Dermis blood vessel endothelial cell (primary cell): Measurements from ENCODE around the gene MIB1. TPM values are rescaled to one million over a fixed set of nuclear protein-coding genes. Genes with fewer than 3 reads are reported as not detected.

Experiments
- DNase-seq: peaks from one replicate; pipeline ENCODE4 v3.0.0; 2010
- total RNA-seq: library from RNA; depleted of rRNA; stranded (reverse); fragments of >200 nt; gene quantifications from 2 replicates; pipeline ENCODE4 v1.2.3, GENCODE V29; 2014

The MIB1 gene
- total RNA-seq, 1 donor from 2014 or later = 73.2 TPM

- DNase-seq = no peak
Measured at GRCh38 chr18:21896732-21897336, 156.2 kb downstream of the MIB1 start.

GRCh38 chr18:21897811-21898210, 157.2 kb downstream of the MIB1 start:
- peak; percentile 66 for DNase-seq

- no peak for DNase-seq
Measured at GRCh38 chr18:21900605-21901352, 160.2 kb downstream of the MIB1 start.

GRCh38 chr18:21901423-21901945, 160.9 kb downstream of the MIB1 start:
- no peak for DNase-seq

- DNase-seq = no peak
Measured at GRCh38 chr18:21903709-21904108, 163.1 kb downstream of the MIB1 start.

GRCh38 chr18:21904856-21905255, 164.3 kb downstream of the MIB1 start:
- DNase-seq = no peak

- no peak for DNase-seq
Measured at GRCh38 chr18:21907451-21907850, 166.9 kb downstream of the MIB1 start.

GRCh38 chr18:21908711-21909110, 168.1 kb downstream of the MIB1 start:
- no peak for DNase-seq

GRCh38 chr18:21910906-21911305, 170.3 kb downstream of the MIB1 start:
- no peak for DNase-seq

GRCh38 chr18:21911551-21911950, 171.0 kb downstream of the MIB1 start:
- no peak for DNase-seq

- peak; percentile 21 for DNase-seq
Measured at GRCh38 chr18:21912339-21913239, 172.0 kb downstream of the MIB1 start.

- DNase-seq = peak; percentile 86
Measured at GRCh38 chr18:21914739-21915319, 174.2 kb downstream of the MIB1 start.

GRCh38 chr18:21915546-21915945, 175.0 kb downstream of the MIB1 start:
- no peak for DNase-seq

GRCh38 chr18:21916594-21916993, 176.0 kb downstream of the MIB1 start:
- DNase-seq = no peak

- DNase-seq = no peak
Measured at GRCh38 chr18:21918693-21919092, 178.1 kb downstream of the MIB1 start.

Other genes starting within 250 kb of the MIB1 start
- gene ESCO1, start 140.1 kb upstream of the MIB1 start, total RNA-seq = 15.8 and 20.3 TPM in 2 replicates
- gene SNRPD1, start 128.5 kb upstream of the MIB1 start, total RNA-seq = 13.6 and 24.2 TPM in 2 replicates
- gene ABHD3, start 36.0 kb upstream of the MIB1 start, total RNA-seq = 6.9 and 7.0 TPM in 2 replicates